ENCODE measurements around the gene CEP170.

DNA sequence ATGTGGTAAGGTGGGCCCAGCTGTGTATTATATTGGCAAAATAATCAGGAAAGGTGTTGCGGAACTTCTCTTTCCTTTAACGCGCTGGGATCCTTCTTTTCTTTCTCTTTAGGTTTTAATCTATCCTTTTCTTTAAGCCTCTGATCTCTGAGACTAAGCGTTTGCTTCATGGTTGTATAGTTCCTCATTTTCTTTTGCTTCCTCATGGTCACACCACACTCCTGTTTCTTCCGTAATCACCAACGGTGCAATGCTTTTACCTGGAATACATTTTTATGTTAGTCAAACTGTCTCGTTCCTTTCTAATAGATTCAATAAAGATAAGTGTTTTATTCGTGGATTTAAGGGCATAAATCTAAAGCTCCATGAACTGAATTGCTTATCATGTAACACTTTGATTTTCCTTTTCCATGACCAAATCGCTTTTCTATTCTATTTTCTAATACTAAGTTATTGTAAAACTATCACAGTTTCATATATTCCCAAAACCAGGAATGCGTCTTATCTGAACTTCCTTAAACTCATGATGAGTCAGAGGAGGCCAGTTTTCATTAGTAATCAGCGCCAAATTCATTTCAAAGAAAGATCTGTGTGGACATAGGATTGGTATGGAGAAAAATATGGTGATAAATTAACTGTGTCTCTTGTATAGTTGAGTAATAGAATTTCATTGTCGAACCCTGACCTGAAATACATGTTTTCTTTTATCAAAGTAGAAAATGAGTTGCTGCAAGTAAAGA is 13.0 kb upstream of the CEP170 start:
- TF ChIP-seq, protein P1, sequence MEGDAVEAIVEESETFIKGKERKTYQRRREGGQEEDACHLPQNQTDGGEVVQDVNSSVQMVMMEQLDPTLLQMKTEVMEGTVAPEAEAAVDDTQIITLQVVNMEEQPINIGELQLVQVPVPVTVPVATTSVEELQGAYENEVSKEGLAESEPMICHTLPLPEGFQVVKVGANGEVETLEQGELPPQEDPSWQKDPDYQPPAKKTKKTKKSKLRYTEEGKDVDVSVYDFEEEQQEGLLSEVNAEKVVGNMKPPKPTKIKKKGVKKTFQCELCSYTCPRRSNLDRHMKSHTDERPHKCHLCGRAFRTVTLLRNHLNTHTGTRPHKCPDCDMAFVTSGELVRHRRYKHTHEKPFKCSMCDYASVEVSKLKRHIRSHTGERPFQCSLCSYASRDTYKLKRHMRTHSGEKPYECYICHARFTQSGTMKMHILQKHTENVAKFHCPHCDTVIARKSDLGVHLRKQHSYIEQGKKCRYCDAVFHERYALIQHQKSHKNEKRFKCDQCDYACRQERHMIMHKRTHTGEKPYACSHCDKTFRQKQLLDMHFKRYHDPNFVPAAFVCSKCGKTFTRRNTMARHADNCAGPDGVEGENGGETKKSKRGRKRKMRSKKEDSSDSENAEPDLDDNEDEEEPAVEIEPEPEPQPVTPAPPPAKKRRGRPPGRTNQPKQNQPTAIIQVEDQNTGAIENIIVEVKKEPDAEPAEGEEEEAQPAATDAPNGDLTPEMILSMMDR (IDR thresholded peaks at IDR 0.05; ENCODE audit: insufficient read depth, low read depth, low read length), result no peak
- no peak for TF ChIP-seq EZH2 (IDR thresholded peaks at IDR 0.05; ENCODE audit: insufficient read depth, low read length)

Data from astrocyte (in vitro differentiated cells and primary cell).